Calu3 (cell line): ENCODE results near the gene LAX1. TPM values are rescaled to one million over a fixed set of nuclear protein-coding genes. Genes with fewer than 3 reads are reported as not detected.
A peak's percentile ranks its signal among the peaks of the same experiment; 100 is the strongest.
"Not testable (repeated sequence)": the region's sequence is repeated elsewhere in the genome, so short reads cannot be mapped to it uniquely, and the experiment has no call there.

Experiments
- BruUV-seq: library from RNA; stranded (reverse); fragments of 400-500 nt; replicated peaks from 2 replicates; lab custom pipeline; 2021; lab: Mats Ljungman, UMichigan
- CTCF ChIA-PET: fragments of 300-600 bp; sonication (Branson Sonifier 250); formaldehyde crosslinking; loops from one replicate; lab custom pipeline; 2022; ENCODE audit warnings: antibody characterized with exemption; lab: Charles Lee
- DNase-seq: peaks from one replicate; pipeline ENCODE4 v3.0.0; 2022
- H3K27ac Mint-ChIP-seq: one replicate; pipeline ENCODE4 v1.8.0; 2022; ENCODE audit warnings: mixed read lengths; ENCODE audit not compliant: unreplicated experiment
- H3K27me3 Mint-ChIP-seq: one replicate; pipeline ENCODE4 v1.8.0; 2022; ENCODE audit warnings: mixed read lengths; ENCODE audit not compliant: unreplicated experiment
- H3K36me3 Mint-ChIP-seq: one replicate; pipeline ENCODE4 v1.8.0; 2022; ENCODE audit warnings: mild to moderate bottlenecking, moderate library complexity, mixed read lengths; ENCODE audit not compliant: insufficient read depth, unreplicated experiment
- H3K4me1 Mint-ChIP-seq: one replicate; pipeline ENCODE4 v1.8.0; 2022; ENCODE audit warnings: mild to moderate bottlenecking, low read depth, mixed read lengths; ENCODE audit not compliant: unreplicated experiment
- H3K4me3 Mint-ChIP-seq: one replicate; pipeline ENCODE4 v1.8.0; 2022; ENCODE audit warnings: mild to moderate bottlenecking, low read depth, moderate library complexity, mixed read lengths; ENCODE audit not compliant: unreplicated experiment
- H3K9me3 Mint-ChIP-seq: one replicate; pipeline ENCODE4 v1.8.0; 2022; ENCODE audit warnings: low read depth, mixed read lengths; ENCODE audit not compliant: unreplicated experiment
- CTCF ChIP-seq: fragments of 200-600 bp; IDR thresholded peaks from one replicate; pipeline ENCODE4 v1.8.0; 2022; ENCODE audit warnings: antibody characterized with exemption; ENCODE audit not compliant: unreplicated experiment
- intact Hi-C: fragments of 100-400 bp; cut with micrococcal nuclease; formaldehyde crosslinking; loops from one replicate; pipeline ENCODE4 v1.10.0; 2022; ENCODE audit not compliant: unreplicated experiment
- total RNA-seq: library from RNA; stranded (reverse); gene quantifications from 2 replicates; pipeline ENCODE4 v1.2.3, GENCODE V29; 2022

Gene LAX1
- total RNA-seq, 1 experiment from 2014 or later: not detected

DNA sequence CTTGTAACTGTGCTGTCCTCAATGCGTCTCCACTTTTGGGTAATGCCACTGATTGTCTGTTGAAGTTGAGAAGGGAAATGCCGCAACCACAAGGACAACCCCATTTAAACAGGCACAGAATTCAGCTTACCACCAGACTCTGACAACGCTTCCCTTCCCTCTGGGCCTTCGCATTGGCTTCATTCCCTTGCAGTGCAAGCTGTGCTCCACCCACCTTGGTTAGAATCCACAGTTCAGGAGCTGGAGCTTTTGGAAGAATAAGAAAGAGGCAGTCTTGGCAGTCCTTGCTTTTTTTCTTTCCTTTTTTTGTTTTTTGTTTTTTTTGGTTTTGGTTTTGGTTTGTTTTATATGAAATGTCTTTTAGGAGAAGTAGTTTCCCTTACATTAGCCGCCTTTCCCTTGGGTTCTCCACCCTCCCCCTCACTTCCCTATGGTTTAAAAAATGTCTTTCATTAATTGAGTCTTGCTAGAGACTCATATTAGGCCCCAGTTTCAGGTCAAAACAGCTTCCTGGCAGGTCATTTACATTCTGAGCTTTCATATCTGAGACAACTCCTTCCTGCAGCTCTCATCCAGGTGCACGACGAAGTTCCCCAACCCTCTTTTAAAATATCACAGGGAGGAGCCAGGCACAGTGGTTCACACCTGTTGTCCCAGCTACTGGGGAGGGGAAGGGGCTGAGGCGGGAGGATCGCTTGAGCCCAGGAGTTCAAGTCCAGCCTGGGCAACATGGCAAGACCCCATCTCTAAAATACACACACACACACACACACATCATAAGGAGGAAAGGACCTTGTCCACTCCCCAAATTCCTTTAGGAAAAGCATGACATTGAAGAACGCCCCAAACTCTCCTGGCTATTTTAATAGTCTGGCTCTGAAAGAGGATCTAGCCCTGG lies 20.7 kb upstream of the LAX1 start:
- Mint-ChIP-seq H3K27me3 (peaks cover 57% of the 10 kb centered on the region), H3K9me3 (no peaks in the 10 kb centered on the region)
- no peak for TF ChIP-seq CTCF

DNA sequence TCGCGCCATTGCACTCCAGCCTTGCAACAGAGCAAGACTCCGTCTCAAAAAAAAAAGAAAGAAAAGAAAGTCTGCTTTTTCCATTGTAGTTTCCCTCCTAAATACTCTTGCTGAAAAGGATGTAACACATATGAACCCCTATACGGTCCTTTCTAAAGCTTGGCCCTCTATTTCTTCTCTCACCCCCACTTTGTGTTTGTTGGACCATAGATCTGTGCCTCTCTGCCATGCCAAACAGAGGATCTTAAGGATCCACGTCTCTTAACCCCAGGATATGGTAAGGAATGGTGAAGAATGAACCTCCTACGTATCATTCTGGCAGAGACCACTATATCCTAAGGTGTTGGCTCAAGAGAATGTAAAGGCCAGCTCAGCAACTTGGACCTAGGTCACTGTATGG lies 18.7 kb upstream of the LAX1 start:
- BruUV-seq: no TSS peak
- CTCF ChIA-PET: no interaction called here
- Mint-ChIP-seq H3K4me3 (no peak overlapping the region), H3K9me3 (no peaks in the 10 kb centered on the region), H3K27ac (no peak overlapping the region), H3K27me3 (peaks cover 38% of the 10 kb centered on the region), H3K36me3 (no peaks in the 10 kb centered on the region), H3K4me1 (peaks cover 8% of the 10 kb centered on the region)
- no peak for TF ChIP-seq CTCF
- DNase-seq: no peak
- intact Hi-C loops: no loop called here

More for the DNA sequence above, 20.7 kb upstream of the LAX1 start:
- Mint-ChIP-seq H3K4me1 (no peaks in the 10 kb centered on the region), H3K27ac (no peak overlapping the region), H3K36me3 (no peaks in the 10 kb centered on the region), H3K4me3 (no peak overlapping the region)
- CTCF ChIA-PET: no interaction called here
- intact Hi-C loops: no loop called here
- BruUV-seq: no TSS peak
- DNase-seq: no peak

DNA sequence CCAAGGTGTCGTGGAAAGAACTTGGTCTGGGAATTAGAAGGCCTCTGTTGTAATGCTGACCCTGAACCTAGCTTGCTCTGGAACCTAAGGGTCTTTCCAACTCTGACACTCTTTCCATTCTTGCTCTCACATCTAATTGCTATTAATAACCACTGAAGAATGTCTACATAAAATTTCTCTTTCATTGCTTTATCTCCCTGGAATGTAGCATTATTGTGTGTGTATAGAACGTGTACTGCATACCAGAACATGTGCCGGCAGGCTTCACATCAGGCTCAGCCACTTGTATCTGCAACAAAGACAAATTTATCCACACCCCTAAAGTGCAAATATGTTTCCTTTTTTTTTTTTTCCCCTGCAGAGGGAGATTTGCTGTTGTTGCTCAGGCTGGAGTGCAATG lies 13.9 kb upstream of the LAX1 start:
- Mint-ChIP-seq H3K4me1 (peaks cover 17% of the 10 kb centered on the region), H3K9me3 (no peaks in the 10 kb centered on the region), H3K4me3 (no peak overlapping the region), H3K27ac (no peak overlapping the region), H3K27me3 (peaks cover 10% of the 10 kb centered on the region), H3K36me3 (no peaks in the 10 kb centered on the region)
- CTCF ChIA-PET: no interaction called here
- DNase-seq: no peak
- BruUV-seq: no TSS peak
- no peak for TF ChIP-seq CTCF
- intact Hi-C loops: no loop called here

DNA sequence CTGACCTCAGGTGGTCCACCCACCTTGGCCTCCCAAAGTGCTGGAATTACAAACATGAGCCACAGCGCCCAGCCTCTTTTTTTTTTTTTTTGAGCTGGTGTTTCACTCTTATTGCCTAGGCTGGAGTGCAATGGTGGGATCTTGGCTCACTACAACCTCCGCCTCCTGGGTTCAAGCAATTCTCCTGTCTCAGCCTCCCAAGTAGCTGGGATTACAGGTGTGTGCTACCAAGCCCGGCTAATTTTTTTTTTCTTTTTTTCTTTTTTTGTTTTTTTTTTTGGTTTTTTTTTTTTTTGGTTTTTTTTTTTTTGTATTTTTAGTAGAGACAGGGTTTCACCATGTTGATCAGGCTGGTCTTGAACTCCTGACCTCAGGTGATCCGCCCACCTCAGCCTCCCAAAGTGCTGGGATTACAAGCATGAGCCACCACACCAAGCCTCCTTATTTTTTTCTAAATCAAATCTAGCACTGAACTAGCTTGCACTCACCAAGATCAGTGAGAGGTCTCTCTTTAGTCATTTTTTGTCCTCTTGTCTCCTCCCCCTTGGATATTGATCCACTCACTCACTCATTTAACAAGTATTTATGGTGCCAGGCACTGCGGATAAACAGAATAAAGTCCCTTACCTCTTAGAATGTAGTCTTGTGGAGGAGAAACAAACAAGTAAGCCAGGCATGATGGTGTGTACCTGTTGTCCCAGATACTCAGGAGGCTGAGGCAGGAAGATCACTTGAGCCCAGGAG lies 13.2 kb upstream of the LAX1 start:
- H3K4me3 Mint-ChIP-seq, H3K27ac Mint-ChIP-seq, BruUV-seq, H3K36me3 Mint-ChIP-seq, H3K27me3 Mint-ChIP-seq, H3K9me3 Mint-ChIP-seq, intact Hi-C loops: not testable (repeated sequence)
- CTCF ChIA-PET: interaction anchor here (0.6 to 0.7 kb wide), 2 partner anchors 70 to 249 kb away, joined by 3 to 4 read pairs; no protein-coding TSS in a partner anchor
- DNase-seq: peak; percentile 17
- H3K4me1 Mint-ChIP-seq: peaks cover 24% of the 10 kb centered on the region
